ENCODE measurements around the gene GIMAP1. TPM values are rescaled to one million over a fixed set of nuclear protein-coding genes. Genes with fewer than 3 reads are reported as not detected.

The GIMAP1 gene
- total RNA-seq, 1 experiment from 2014 or later = 0.10 TPM

GRCh38 chr7:150716939-150717338, 526 bp downstream of the GIMAP1 start:
- Histone ChIP-seq H3K9me3 (ENCODE audit: control insufficient read depth in 1 of 2, insufficient read depth in 1 of 2, low read depth in 1 of 2, low read length in 2 of 2) (no peaks in the 10 kb centered on the region), H3K4me2 (ENCODE audit: low read length) (no peak overlapping the region), H2AFZ (ENCODE audit: low read depth, low read length, poor library complexity, severe bottlenecking) (no peak overlapping the region), H3K27me3 (ENCODE audit: insufficient read depth, low read length) (peaks cover 25% of the 10 kb centered on the region), H3K9ac (ENCODE audit: low read length) (no peak overlapping the region), H4K20me1 (ENCODE audit: insufficient read depth) (no peaks in the 10 kb centered on the region), H3K27ac (ENCODE audit: low read depth, low read length) (no peak overlapping the region), H3K4me1 (ENCODE audit: control insufficient read depth in 1 of 2, insufficient read depth in 2 of 2, low read length in 2 of 2) (no peaks in the 10 kb centered on the region), H3K9me2 (ENCODE audit: insufficient read depth) (no peaks in the 10 kb centered on the region), H3K4me3 (replicated peaks in 1 of 2; ENCODE audit: low read depth in 1 of 2, low read length in 2 of 2) (no peak overlapping the region), H3K79me2 (ENCODE audit: insufficient read depth, low read length) (no peaks in the 10 kb centered on the region), H3K36me3 (ENCODE audit: control insufficient read depth in 1 of 2, insufficient read depth in 2 of 2, low read length in 2 of 2) (no peaks in the 10 kb centered on the region)
- no TSS peak for BruUV-seq (replicated peaks)
- ChIA-PET CTCF (no interaction called here), POLR2A (no interaction called here), RAD21 (ENCODE audit: low non-redundant PET in 1 of 2, low total read pairs in 2 of 2, uncharacterized antibody in 2 of 2, unreplicated experiment in 2 of 2) (no interaction called here)
- TF ChIP-seq YY1 (IDR thresholded peaks at IDR 0.05; ENCODE audit: extremely low read depth, insufficient replicate concordance, low read depth, low read length) = no peak
- no peak for TF ChIP-seq MAX (IDR thresholded peaks at IDR 0.05)
- no peak for TF ChIP-seq RAD21 (IDR thresholded peaks at IDR 0.05; ENCODE audit: low read depth)
- TF ChIP-seq POLR2A (IDR thresholded peaks at IDR 0.05; ENCODE audit: borderline replicate concordance, extremely low read depth, insufficient read depth, insufficient read length) = no peak
- TF ChIP-seq SRF (IDR thresholded peaks at IDR 0.05; ENCODE audit: low read depth) = no peak
- TF ChIP-seq ATF3 (IDR thresholded peaks at IDR 0.05) = no peak
- no peak for TF ChIP-seq FOSL1 (IDR thresholded peaks at IDR 0.05; ENCODE audit: low read depth)
- no peak for TF ChIP-seq CEBPB (IDR thresholded peaks at IDR 0.05; ENCODE audit: low read depth)
- no peak for TF ChIP-seq ZNF274 (IDR thresholded peaks at IDR 0.05; ENCODE audit: low read depth, low read length)
- TF ChIP-seq CTCF (IDR thresholded peaks at IDR 0.05 in 2 of 3, conservative IDR thresholded peaks at IDR 0.05 in 1 of 3; ENCODE audit: borderline replicate concordance in 1 of 3, insufficient read depth in 1 of 3, low read depth in 2 of 3, low read length in 2 of 3) = no peak
- no peak for TF ChIP-seq CBX3 (IDR thresholded peaks at IDR 0.05; ENCODE audit: low read depth)
- TF ChIP-seq EGR1 (IDR thresholded peaks at IDR 0.05; ENCODE audit: low read depth) = no peak
- TF ChIP-seq TCF7L2 (IDR thresholded peaks at IDR 0.05; ENCODE audit: borderline replicate concordance, extremely low read depth, insufficient read depth, insufficient read length) = no peak
- no peak for TF ChIP-seq SP1 (IDR thresholded peaks at IDR 0.05; ENCODE audit: low read depth)
- no peak for TF ChIP-seq EZH2phosphoT487 (IDR thresholded peaks at IDR 0.05; ENCODE audit: borderline replicate concordance)
- no peak for TF ChIP-seq ELF1 (IDR thresholded peaks at IDR 0.05; ENCODE audit: borderline replicate concordance, low read depth)
- no peak for TF ChIP-seq EZH2 (IDR thresholded peaks at IDR 0.05)
- TF ChIP-seq REST (IDR thresholded peaks at IDR 0.05; ENCODE audit: low read depth) = no peak
- intact Hi-C loops (cut with micrococcal nuclease) = no loop called here
- DNase-seq (ENCODE audit: low read depth, low spot score) (no peak), ATAC-seq (no peak)

All from HCT116 (cell line).